Neural cell (in vitro differentiated cells): ENCODE data around the gene CYP1A2.

Source experiments
- POLR2AphosphoS5 ChIP-seq: IDR thresholded peaks from 2 replicates; pipeline ENCODE4 v1.6.1; 2012
- RAD21 ChIP-seq: fragments of 450-650 bp; conservative IDR thresholded peaks from 2 replicates; pipeline ENCODE4 v1.6.1; 2014; ENCODE audit warnings: antibody characterized with exemption, mild to moderate bottlenecking, moderate library complexity
- SMC3 ChIP-seq: fragments of 450-650 bp; conservative IDR thresholded peaks from 2 replicates; pipeline ENCODE4 v1.6.1; 2014; ENCODE audit warnings: antibody characterized with exemption, mild to moderate bottlenecking, moderate library complexity; ENCODE audit not compliant: poor library complexity
- TAF1 ChIP-seq: IDR thresholded peaks from 2 replicates; pipeline ENCODE4 v1.6.1; 2012; ENCODE audit warnings: low read depth
- TF ChIP-seq, protein P1 (sequence below): fragments of 450-650 bp; IDR thresholded peaks from 2 replicates; pipeline ENCODE4 v1.5.1; 2014; ENCODE audit warnings: antibody characterized with exemption, mild to moderate bottlenecking, moderate library complexity; ENCODE audit not compliant: poor library complexity, severe bottlenecking
- TF ChIP-seq, protein P2 (sequence below): IDR thresholded peaks from 2 replicates; pipeline ENCODE4 v1.6.1; 2012; ENCODE audit warnings: borderline replicate concordance

DNA sequence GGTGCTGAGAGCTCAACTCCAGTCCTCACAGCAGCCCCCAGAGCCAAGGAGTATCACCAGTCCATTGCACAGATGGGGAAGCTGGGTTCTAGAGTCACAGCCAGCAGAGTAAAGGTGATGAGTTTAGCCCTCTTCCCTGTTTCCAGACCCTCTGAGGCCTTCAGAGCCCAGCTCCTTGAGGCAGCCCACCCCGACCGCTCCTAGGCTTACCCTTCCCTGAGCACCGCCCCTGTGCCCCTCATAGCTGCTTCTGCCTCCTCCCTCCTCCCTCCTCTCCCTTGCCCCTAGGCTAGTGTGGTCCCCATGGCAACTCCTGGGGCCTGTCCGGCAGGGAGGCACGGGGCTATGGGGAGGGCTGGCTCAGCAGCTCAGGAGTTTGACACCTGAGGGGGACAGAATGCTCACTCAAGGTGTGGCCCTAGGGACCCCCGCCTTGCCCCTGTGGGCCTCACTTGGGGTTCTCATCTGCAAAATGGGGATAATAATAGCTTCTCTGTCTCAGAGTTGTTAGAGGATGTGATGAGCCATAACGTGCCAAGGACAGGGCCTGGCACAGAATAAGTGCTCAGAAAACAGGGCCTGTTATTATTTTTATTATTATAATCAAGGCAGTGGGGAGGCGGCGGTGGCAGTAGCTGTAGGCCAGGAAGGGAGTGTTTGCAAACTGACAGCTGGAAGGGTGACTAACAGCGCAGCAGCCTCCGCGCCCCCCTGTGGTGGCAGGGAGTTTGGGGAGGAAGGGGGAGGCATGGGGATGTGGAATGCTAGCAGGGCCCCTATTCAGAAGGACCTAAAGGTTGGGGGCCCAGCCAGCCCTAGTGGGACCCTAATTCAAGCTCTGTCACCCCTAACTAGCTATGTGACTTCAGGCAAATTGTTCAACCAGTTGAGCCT lies 44.7 kb downstream of the CYP1A2 start:
- TF ChIP-seq SMC3, result no peak
- TF ChIP-seq, protein P1, sequence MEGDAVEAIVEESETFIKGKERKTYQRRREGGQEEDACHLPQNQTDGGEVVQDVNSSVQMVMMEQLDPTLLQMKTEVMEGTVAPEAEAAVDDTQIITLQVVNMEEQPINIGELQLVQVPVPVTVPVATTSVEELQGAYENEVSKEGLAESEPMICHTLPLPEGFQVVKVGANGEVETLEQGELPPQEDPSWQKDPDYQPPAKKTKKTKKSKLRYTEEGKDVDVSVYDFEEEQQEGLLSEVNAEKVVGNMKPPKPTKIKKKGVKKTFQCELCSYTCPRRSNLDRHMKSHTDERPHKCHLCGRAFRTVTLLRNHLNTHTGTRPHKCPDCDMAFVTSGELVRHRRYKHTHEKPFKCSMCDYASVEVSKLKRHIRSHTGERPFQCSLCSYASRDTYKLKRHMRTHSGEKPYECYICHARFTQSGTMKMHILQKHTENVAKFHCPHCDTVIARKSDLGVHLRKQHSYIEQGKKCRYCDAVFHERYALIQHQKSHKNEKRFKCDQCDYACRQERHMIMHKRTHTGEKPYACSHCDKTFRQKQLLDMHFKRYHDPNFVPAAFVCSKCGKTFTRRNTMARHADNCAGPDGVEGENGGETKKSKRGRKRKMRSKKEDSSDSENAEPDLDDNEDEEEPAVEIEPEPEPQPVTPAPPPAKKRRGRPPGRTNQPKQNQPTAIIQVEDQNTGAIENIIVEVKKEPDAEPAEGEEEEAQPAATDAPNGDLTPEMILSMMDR, result no peak
- no peak for TF ChIP-seq POLR2AphosphoS5
- TF ChIP-seq, protein P2, sequence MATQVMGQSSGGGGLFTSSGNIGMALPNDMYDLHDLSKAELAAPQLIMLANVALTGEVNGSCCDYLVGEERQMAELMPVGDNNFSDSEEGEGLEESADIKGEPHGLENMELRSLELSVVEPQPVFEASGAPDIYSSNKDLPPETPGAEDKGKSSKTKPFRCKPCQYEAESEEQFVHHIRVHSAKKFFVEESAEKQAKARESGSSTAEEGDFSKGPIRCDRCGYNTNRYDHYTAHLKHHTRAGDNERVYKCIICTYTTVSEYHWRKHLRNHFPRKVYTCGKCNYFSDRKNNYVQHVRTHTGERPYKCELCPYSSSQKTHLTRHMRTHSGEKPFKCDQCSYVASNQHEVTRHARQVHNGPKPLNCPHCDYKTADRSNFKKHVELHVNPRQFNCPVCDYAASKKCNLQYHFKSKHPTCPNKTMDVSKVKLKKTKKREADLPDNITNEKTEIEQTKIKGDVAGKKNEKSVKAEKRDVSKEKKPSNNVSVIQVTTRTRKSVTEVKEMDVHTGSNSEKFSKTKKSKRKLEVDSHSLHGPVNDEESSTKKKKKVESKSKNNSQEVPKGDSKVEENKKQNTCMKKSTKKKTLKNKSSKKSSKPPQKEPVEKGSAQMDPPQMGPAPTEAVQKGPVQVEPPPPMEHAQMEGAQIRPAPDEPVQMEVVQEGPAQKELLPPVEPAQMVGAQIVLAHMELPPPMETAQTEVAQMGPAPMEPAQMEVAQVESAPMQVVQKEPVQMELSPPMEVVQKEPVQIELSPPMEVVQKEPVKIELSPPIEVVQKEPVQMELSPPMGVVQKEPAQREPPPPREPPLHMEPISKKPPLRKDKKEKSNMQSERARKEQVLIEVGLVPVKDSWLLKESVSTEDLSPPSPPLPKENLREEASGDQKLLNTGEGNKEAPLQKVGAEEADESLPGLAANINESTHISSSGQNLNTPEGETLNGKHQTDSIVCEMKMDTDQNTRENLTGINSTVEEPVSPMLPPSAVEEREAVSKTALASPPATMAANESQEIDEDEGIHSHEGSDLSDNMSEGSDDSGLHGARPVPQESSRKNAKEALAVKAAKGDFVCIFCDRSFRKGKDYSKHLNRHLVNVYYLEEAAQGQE, result no peak
- no peak for TF ChIP-seq RAD21
- no peak for TF ChIP-seq TAF1
